Germinal center (tissue), 1 donor: ENCODE results near the gene CAMK2G.
"Not testable (repeated sequence)": the region's sequence is repeated elsewhere in the genome, so short reads cannot be mapped to it uniquely, and the experiment has no call there.

Experiments used
- DNase-seq: peaks from one replicate; pipeline ENCODE4 v3.0.0; 2012; ENCODE audit warnings: mixed read lengths, low spot score

Gene CAMK2G

GRCh38 chr10:73791871-73792400, 82.4 kb downstream of the CAMK2G start:
- no peak for DNase-seq

DNA sequence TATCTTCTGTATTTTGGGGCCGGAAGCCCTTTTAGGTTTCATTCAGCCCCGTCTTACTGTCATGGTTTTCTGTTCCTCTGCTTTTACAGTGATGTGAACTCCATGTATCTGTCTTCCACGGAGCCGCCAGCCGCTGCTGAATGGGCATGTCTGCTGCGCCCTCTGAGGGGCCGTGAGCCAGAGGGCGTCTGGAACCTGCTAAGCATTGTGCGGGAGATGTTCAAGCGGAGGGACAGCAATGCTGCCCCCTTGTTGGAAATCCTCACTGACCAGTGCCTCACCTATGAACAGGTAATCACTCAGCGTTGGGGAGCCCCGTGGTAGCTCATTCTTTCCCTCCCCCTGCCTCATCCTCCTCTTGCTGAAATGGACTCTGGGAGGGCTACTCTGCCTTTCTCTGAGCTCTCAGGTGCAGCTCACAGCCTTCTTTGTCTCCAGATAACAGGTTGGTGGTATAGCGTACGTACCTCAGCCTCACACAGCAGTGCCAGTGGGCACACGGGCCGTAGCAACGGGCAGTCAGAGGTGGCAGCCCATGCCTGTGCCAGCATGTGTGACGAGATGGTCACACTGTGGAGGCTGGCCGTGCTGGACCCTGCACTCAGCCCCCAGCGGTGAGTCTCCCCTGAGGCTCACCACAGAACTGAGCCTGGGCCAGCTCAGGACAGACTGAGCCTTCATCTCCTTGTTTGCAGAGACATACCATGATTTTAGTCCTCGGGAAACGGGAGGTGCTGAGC, 83.3 kb downstream of the CAMK2G start:
- no peak for DNase-seq

DNA sequence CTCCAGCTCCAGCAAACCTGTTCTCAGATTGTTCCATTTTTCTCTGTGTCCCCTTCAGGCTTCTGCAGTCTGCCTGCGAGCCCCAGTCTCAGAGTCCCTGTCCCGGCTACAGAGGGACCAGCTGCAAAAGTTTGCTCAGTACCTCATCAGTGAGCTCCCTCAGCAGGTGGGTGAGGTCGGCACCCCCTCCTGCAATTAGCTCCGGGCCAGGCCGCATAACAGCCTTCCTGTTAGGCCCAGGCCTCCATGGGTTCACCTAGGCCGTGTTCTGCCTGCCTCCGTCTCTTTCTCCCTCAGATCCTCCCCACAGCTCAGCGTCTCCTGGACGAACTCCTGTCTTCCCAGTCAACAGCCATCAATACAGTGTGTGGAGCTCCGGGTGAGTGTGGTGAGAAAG, 84.7 kb downstream of the CAMK2G start:
- DNase-seq = no peak

DNA sequence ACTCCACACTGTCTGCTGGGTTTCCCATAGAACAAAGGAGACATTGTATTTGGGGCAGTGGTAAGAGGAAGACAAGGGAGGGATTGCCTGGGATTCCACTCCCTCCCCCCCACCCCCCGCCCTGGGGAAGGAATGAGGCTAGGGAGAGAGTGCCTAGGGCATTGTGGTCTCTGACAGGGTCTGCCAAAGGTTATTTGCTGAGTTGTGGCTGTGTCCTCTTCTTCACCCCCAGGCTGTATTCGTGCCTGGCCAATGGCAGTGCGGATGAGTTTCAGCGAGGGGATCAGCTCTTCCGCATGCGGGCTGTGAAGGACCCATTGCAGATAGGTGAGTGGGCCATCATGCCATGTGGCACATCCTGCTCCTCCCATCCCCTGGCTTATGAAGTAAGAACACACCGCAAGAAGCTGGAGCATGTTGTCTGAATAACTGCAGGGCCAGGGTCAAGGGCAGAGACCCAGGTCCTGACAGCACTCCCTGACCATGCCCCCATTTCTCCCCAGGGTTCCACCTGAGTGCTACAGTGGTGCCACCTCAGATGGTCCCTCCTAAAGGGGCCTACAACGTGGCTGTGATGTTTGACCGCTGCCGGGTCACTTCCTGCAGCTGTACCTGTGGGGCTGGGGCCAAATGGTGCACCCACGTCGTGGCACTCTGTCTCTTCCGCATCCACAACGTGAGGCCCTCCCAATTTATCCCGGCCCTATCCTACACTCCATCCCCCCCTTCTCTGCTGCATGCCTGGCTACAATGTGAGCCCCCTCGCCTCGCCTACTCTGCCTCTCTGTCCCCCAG, 85.3 kb downstream of the CAMK2G start:
- no peak for DNase-seq

DNA sequence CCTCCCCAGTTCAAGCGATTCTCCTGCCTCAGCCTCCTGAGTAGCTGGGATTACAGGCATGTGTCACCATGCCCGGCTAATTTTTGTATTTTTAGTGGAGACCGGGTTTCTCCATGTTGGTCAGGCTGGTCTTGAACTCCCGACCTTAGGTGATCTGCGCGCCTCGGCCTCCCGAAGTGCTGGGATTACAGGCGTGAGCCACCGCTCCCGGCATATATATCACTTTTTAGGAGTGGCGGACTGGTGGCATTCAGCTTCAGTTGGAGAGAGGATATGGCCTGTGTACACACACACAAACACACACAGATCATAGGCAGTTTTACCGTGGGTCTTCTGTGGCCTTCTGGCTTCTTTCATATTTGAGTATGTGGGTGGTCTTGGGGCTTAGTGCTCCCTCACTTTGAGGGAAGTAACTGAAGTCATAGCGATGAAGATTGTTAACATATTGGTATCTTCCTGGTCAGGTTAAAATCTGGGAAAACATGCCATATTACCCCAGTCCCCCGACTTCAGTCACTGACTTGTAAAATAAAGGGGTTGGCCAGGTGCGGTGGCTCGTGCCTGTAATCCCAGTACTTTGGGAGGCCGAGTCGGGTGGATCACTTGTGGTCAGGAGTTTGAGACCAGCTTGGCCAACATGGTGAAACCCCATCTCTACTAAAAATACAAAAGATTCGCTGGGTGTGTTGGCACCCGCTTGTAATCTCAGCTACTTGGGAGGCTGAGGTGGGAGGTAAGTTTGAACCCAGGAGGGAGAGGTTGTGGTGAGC, 87.1 kb downstream of the CAMK2G start:
- not testable (repeated sequence) for DNase-seq

GRCh38 chr10:73786512-73786885, 87.9 kb downstream of the CAMK2G start:
- no peak for DNase-seq

DNA sequence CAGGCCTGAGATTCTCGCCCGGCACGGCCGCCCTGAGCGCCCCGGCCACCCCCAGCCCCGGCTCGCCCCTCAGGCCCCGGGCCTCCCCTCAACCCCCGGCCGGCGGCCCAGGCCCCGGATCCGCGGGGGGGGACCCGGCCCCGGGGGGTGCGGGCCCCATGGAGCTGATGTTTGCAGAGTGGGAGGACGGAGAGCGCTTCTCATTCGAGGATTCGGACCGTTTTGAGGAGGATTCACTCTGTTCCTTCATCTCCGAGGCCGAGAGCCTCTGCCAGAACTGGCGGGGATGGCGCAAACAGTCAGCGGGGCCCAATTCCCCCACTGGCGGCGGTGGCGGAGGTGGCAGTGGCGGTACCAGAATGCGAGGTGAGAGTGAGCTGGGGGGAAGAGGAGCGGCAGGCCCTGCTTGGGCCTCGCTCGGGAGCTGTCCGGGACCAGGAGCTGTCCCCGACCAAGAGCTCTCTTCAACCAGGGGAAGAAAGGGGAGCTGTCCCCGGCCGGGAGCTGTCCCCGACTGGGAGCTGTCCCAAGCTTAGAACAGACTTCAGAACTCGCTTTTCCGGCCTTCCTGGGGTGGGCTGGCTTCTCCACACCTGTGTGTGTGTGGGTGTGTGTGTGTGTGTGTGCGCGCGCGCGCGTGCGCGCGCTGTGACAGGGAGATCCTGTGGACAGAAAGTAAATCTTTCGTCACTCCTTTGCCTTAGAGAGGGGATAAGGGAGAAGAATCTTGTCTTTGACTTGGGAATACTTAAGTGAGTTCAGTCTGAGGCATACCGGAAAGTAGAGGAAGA, 88.4 kb downstream of the CAMK2G start:
- peak; percentile 43 for DNase-seq

GRCh38 chr10:73785211-73785720, 89.1 kb downstream of the CAMK2G start, which contains the start of gene ZSWIM8:
Gene ZSWIM8, plus strand, starts transcription at chr10:73785606. Its CDS starts 273 bp downstream, at chr10:73785879.
- peak; percentile 93 for DNase-seq

- DNase-seq = no peak
These were observed 91.6 kb downstream of the CAMK2G start for GRCh38 chr10:73782749-73783085.

- DNase-seq = peak; percentile 90
These were observed 92.2 kb downstream of the CAMK2G start, which contains the start of gene CHCHD1 for GRCh38 chr10:73781879-73782748. Gene CHCHD1, plus strand, starts transcription at chr10:73782048. Its CDS starts 28 bp downstream, at chr10:73782076.

GRCh38 chr10:73781548-73781878, 92.8 kb downstream of the CAMK2G start:
- no peak for DNase-seq

- DNase-seq = no peak
These were observed 93.4 kb downstream of the CAMK2G start for GRCh38 chr10:73780966-73781365.

- no peak for DNase-seq
These were observed 94.1 kb downstream of the CAMK2G start for GRCh38 chr10:73780301-73780700.

- DNase-seq = no peak
These were observed 94.7 kb downstream of the CAMK2G start for GRCh38 chr10:73779539-73780197.

DNA sequence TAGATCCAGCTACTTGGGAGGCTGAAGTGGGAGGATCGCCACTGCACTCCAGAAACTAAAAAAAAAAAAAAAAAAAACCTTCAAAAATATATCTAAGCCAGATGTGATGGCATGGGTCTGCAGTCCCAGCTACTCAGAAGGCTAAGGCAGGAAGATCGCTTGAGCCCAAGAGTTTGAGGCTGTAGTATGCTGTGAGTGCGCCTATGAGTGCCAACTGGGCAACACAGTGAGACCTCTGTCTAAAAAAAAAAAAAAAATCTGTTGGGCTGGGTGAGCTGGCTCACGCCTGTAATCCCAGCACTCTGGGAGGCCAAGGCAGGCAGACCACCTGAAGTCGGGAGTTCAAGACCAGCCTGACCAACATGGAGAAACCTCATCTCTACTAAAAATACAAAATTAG, 95.3 kb downstream of the CAMK2G start:
- no peak for DNase-seq

DNA sequence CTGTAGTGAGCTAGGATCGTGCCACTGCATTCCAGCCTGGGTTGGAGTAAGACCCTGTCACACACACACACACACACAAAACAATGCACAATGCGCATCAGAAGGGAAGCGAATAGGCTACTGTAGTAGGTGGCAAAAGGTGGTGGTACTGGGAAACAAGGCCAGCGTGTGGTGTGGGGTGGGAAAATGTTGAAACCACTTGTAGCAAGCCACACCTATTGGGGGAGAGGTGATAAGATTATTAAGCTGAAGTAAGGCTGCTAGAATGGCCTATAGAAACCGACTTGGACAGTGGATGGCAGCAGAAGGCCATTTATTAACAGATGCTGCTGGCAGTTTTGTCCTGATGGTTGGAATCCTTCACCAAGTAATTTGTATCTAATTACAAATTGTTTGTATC, 99.7 kb downstream of the CAMK2G start:
- DNase-seq = no peak

DNA sequence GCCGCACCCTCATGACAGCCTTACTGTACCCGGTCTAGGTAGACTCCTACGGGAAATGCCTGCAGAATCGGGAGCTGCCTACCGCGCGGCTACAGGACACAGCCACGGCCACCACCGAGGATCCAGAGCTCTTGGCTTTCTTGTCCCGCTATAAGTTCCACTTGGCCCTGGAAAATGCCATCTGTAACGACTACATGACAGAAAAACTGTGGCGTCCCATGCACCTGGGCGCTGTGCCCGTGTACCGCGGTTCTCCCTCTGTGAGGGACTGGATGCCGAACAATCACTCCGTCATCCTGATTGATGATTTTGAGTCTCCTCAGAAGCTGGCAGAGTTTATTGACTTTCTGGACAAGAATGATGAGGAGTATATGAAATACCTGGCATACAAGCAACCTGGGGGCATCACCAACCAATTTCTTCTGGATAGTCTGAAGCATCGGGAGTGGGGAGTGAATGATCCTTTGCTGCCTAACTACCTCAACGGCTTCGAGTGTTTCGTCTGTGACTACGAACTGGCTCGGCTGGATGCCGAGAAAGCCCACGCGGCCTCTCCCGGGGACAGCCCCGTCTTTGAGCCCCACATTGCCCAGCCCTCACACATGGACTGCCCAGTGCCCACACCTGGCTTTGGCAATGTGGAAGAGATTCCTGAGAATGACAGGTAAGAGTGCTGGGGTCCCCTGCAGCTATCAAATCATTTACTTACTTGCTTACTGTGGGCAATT, 101.0 kb downstream of the CAMK2G start:
- no peak for DNase-seq

DNA sequence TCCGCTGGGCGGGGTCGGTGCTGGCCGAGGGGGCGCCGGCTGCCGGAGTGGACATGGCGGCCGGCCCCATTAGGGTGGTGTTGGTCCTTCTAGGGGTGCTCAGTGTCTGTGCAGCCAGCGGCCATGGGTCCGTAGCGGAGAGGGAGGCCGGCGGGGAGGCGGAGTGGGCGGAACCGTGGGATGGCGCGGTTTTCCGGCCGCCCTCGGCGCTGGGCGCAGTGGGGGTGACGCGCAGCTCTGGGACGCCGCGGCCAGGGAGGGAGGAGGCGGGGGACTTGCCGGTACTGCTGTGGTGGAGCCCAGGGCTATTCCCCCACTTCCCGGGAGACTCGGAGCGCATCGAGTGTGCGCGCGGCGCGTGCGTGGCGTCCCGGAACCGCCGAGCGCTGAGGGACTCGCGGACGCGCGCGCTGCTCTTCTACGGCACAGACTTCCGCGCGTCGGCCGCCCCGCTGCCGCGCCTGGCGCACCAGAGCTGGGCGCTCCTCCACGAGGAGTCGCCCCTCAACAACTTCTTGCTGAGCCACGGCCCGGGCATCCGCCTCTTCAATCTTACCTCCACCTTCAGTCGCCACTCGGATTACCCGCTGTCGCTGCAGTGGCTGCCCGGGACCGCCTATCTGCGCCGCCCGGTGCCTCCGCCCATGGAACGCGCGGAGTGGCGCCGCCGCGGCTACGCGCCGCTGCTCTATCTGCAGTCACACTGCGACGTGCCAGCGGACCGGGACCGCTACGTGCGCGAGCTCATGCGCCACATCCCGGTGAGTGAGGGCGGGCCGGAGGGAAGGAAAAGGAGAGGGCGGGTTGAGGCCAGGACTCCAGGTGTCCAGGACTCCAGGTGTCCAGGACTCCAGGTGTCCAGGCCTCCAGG, 101.8 kb downstream of the CAMK2G start:
- DNase-seq = peak; percentile 80
